GM06990 (cell line): ENCODE measurements around the gene BANP.
"Not testable (repeated sequence)": the region's sequence is repeated elsewhere in the genome, so short reads cannot be mapped to it uniquely, and the experiment has no call there.

Experiments used
- DNase-seq: peaks from one replicate; pipeline ENCODE4 v3.0.0-alpha.2; 2011; ENCODE audit not compliant: insufficient read length; ENCODE audit errors: extremely low read depth
- H3K27me3 ChIP-seq: replicated peaks from 2 replicates; pipeline ENCODE4 v1.6.0; 2011; ENCODE audit warnings: low read length; ENCODE audit not compliant: control insufficient read depth, insufficient read depth
- H3K36me3 ChIP-seq: 2 replicates; pipeline ENCODE4 v1.5.1; 2011; ENCODE audit warnings: low read length; ENCODE audit not compliant: control insufficient read depth, insufficient read depth
- H3K4me3 ChIP-seq: replicated peaks from 2 replicates; pipeline ENCODE4 v1.5.1; 2011; ENCODE audit warnings: low read depth, mild to moderate bottlenecking, control low read depth, low read length
- TF ChIP-seq, protein P1 (sequence below): IDR thresholded peaks from 2 replicates; pipeline ENCODE4 v1.5.1; 2011; ENCODE audit warnings: low read length, control low read depth, mild to moderate bottlenecking, inconsistent platforms; ENCODE audit not compliant: insufficient read depth, poor library complexity, severe bottlenecking

BANP gene

DNA sequence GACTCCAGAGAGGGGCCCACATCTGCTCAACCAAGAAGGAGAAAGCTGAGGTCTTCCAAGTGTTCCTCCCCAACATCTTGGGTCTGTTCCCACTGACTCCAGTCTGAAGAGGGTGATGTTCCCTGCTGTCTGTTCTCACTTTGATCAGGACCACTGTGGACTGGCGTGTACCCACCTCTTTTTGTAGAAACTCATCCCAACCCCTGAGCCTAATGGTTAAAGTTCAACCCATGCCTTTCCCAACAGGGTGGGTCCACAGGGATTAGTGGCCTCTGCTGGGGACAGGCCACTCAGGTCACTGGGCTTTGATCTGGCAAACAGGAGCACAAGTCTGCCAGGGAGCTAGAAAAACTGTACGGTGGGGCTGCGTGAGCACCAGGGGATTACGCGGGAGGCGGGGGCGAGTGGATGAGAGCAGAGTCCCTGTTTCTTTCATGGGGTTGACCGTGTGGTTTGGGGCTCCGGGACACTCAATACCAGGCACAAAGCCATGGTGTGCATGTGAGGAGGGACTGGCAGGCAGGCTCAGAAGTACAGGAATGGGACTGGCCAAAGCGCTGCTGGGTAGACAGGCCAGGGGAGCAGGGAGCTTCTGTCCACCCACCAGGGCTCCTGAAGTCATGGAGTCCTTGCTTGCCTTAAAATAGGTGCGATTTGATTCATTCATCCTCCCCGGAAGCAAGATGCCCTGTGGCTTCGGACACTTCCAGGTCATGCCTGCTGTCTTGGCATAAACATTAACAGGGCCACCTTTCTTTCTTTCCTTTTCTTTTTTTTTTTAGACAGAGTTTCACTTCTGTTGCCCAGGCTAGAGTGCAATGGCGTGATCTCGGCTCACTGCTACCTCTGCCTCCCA is 14.6 kb upstream of the BANP start, which contains the start of gene CA5A:
TSS of gene CA5A (minus strand) at position 155 of the 856 bp plus-strand sequence. CDS start at position 76, 79 bp downstream.
- Histone ChIP-seq H3K4me3 (no peak within 1 kb of the TSS), H3K27me3 (no peaks in the 10 kb centered on the region), H3K36me3 (no peaks in the 10 kb centered on the region)
- DNase-seq, result no peak
- TF ChIP-seq, protein P1, sequence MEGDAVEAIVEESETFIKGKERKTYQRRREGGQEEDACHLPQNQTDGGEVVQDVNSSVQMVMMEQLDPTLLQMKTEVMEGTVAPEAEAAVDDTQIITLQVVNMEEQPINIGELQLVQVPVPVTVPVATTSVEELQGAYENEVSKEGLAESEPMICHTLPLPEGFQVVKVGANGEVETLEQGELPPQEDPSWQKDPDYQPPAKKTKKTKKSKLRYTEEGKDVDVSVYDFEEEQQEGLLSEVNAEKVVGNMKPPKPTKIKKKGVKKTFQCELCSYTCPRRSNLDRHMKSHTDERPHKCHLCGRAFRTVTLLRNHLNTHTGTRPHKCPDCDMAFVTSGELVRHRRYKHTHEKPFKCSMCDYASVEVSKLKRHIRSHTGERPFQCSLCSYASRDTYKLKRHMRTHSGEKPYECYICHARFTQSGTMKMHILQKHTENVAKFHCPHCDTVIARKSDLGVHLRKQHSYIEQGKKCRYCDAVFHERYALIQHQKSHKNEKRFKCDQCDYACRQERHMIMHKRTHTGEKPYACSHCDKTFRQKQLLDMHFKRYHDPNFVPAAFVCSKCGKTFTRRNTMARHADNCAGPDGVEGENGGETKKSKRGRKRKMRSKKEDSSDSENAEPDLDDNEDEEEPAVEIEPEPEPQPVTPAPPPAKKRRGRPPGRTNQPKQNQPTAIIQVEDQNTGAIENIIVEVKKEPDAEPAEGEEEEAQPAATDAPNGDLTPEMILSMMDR, result no peak

DNA sequence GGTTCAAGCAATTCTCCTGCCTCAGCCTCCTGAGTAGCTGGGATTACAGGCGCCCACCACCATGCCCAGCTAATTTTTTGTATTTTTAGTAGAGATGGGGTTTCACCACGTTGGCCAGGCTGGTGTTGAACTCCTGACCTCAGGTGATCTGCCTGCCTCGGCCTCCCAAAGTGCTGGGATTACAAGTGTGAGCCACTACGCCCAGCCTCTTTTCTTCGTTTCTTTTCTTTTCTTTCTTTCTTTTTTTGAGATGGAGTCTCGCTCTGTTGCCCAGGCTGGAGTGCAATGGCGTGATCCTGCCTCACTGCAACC is 14.0 kb upstream of the BANP start:
- not testable (repeated sequence) for H3K4me3 ChIP-seq

DNA sequence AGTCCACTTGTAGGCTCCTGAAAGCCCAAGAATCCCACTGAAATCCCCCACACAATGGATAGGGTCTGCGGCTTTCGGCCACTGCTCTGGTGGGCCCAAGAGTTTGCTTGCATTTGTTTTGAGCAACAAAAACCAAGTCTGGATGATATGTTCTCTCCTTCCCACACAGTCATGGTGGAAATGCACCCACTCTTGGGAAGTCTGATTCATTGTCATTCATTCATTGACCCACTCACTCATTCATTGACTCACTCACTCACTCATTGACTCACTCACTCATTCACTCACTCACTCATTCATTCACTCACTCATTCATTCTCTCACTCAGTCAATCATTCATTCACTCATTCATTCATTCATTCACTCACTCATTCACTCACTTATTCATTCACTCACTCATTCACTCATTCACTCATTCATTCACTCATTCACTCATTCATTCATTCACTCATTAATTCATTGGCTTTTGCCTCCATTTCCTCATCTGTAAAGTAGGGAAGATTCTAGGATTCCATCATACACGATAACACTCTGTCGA is 12.8 kb upstream of the BANP start:
- Histone ChIP-seq H3K36me3 (no peaks in the 10 kb centered on the region), H3K4me3 (no peak overlapping the region), H3K27me3 (no peaks in the 10 kb centered on the region)
- TF ChIP-seq, protein P1, result no peak
- no peak for DNase-seq

More for the DNA sequence above, 14.0 kb upstream of the BANP start:
- not testable (repeated sequence) for H3K27me3 ChIP-seq, DNase-seq, H3K36me3 ChIP-seq

DNA sequence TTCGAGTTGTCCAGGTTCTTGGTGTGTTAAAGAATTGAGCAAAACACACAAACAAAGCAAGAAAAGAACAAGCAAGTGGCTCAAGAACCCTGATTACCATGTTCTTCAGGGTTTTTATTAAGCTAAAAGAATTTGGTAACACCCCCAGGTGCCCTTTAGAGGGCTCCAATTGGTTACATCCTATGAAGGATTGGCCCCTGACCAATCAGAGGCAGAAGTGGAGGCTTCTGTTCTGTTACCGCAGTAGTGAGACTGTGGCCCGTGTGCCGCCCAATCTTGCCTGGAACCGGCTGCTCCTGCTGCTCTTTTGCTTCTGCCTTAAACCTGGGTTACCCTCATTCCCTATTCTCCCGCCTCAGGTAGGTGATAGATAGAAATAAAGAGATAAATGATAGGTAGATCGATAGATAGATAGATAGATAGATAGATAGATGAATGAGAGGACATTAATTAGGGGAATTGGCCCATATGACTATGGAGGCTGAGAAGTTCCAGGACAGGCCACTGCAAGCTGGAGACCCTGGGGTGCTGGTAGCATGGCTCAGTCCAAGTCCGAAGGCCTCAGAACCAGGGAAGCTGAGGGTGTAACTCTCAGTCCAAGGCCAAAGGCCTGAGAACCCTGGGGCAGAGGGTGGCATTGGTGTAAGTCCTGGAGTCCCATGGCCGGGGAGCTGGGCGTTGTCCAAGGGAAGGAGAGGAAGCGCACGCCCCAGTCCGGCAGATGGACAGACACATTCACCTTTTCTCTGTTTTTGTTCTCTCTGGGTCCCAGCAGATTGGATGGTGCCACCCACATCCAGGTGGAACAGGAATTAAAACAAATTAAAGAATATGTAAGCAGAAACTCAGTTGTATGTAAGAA is 11.4 kb upstream of the BANP start:
- Histone ChIP-seq H3K4me3 (no peak overlapping the region), H3K27me3 (no peaks in the 10 kb centered on the region), H3K36me3 (no peaks in the 10 kb centered on the region)
- DNase-seq, result no peak
- TF ChIP-seq, protein P1, result no peak

DNA sequence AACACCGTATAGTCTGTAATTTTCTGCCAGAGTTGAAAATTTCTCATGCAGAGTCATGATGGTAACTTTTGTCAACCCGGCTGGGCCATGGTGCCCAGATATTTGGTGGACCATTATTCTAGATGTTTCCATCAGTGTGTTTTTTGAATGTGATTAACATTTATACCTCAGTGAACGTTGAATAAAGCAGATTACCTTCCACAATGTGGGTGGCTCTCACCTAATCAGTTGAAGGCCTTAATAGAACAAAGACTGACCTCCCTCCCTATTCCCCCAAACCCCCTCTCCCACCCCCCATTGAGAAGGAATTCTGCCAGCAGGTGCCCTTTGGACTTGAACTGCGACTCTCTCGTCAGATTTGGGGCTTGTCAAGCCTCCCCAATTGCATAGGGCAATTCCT is 8.6 kb upstream of the BANP start:
- no peaks in the 10 kb centered on the region for H3K36me3 ChIP-seq
- no peaks in the 10 kb centered on the region for H3K27me3 ChIP-seq
- TF ChIP-seq, protein P1, result no peak
- no peak overlapping the region for H3K4me3 ChIP-seq
- no peak for DNase-seq

DNA sequence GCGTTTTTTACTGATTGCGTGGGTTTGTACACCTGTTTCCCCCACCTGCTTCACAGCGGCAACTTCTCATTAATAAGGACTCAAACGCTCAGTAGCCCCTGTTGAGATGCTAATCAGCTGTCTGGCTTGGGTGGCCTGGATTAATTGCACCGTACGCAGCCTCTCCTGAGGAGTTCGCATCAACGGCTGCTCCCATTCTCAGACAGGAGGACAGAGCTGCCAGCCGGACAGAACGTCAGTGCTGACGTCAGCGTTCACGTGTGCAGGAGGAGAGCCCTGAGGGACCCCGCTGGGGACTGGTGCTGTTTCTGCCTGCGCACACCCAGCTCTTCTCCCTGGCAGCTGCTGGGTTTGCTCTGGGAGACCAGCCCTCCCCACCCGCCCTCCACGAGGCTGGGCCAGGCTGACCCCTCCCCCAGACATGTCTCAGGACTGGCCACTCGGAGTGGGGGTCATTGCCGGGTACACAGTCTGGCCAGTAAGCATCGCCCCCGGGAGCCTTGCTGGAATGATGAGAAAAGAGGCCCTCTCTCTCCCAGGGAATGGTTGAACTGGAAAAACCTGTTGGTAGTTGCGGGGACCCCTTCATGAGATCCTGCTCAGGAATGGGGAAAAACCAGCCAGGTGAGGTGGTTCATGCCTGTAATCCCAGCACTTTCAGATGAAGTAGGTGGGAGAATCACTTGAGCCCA is 5.7 kb upstream of the BANP start:
- H3K36me3 ChIP-seq, result no peaks in the 10 kb centered on the region
- TF ChIP-seq, protein P1, result no peak
- no peaks in the 10 kb centered on the region for H3K27me3 ChIP-seq
- DNase-seq, result no peak
- H3K4me3 ChIP-seq, result peak overlapping the region; percentile 14
